HepG2 (cell line): Measurements from ENCODE around the gene IL6ST. TPM values are rescaled to one million over a fixed set of nuclear protein-coding genes. Genes with fewer than 3 reads are reported as not detected.
"Not testable (repeated sequence)": the region's sequence is repeated elsewhere in the genome, so short reads cannot be mapped to it uniquely, and the experiment has no call there.

Experiments used
- ATAC-seq: fragments of 200-7000 bp; cut with Tn5 transposase; 3 replicates; pipeline ENCODE4 v1.9.1; 2020; ENCODE audit warnings: mild to moderate bottlenecking, moderate library complexity
- BruUV-seq: library from RNA; stranded (reverse); fragments of 400-500 nt; replicated peaks from 2 replicates; lab custom pipeline; 2021; lab: Mats Ljungman, UMichigan
- CTCF ChIA-PET: fragments of 300-600 bp; formaldehyde crosslinking; extraction: SDS; loops from one replicate; lab custom pipeline; 2021; ENCODE audit warnings: low total read pairs, inconsistent platforms, low intra/inter-chr PET ratio; lab: Yijun Ruan, JAX
- POLR2A ChIA-PET: fragments of 350-600 bp; sonication (Branson Sonifier 250); formaldehyde crosslinking; loops from one replicate; lab custom pipeline; 2020; ENCODE audit warnings: antibody characterized with exemption, inconsistent platforms; lab: Yijun Ruan, JAX
- DNase-seq: peaks from one replicate; pipeline ENCODE4 v3.0.0-alpha.2; 2015; ENCODE audit warnings: low spot score
- FAIRE-seq: peaks from 3 replicates; lab custom pipeline; 2011; peaks lifted over from hg19 to GRCh38; lab: Jason Lieb, UNC
- H2AFZ ChIP-seq: one replicate; pipeline ENCODE4 v1.6.1; 2011; ENCODE audit warnings: low read length, inconsistent platforms
- H3K27ac ChIP-seq: fragments of 300-600 bp; 3 replicates; pipeline ENCODE4 v1.8.0; 2011; ENCODE audit warnings: mixed run types, mild to moderate bottlenecking, mixed read lengths, low read length, inconsistent platforms; ENCODE audit not compliant: insufficient read depth; ENCODE audit errors: extremely low read length
- H3K27me3 ChIP-seq, 2 experiments: fragments of 200-600 bp in 1 of 2; 2 replicates in 1 of 2; 3 replicates in 1 of 2; pipeline versions ENCODE4 v1.6.0 to v1.8.0; 2011; ENCODE audit warnings: low read length in 2 of 2, mild to moderate bottlenecking in 2 of 2, moderate library complexity in 2 of 2, inconsistent platforms in 1 of 2; ENCODE audit not compliant: insufficient read depth in 2 of 2, control insufficient read depth in 1 of 2
- H3K36me3 ChIP-seq, 2 experiments: fragments of 200-600 bp in 1 of 2; replicated peaks in 1 of 2; 2 replicates in 1 of 2; 3 replicates in 1 of 2; pipeline versions ENCODE4 v1.5.1 to v1.8.0; 2011; ENCODE audit warnings: low read length in 2 of 2, inconsistent platforms in 1 of 2; ENCODE audit not compliant: insufficient read depth in 2 of 2, control insufficient read depth in 1 of 2
- H3K4me1 ChIP-seq: 2 replicates; pipeline ENCODE4 v1.5.1; 2012; ENCODE audit warnings: low read length, inconsistent platforms; ENCODE audit not compliant: insufficient read depth
- H3K4me2 ChIP-seq: 2 replicates; pipeline ENCODE4 v1.6.0; 2011; ENCODE audit warnings: low read depth, low read length, inconsistent platforms
- H3K4me3 ChIP-seq, 3 experiments: fragments of 200-600 bp in 1 of 3; sonication (generic), shearing (Covaris generic) in 1 of 3; replicated peaks in 1 of 3; 2 replicates each; pipeline ENCODE4 v1.5.1; 2011 to 2016; ENCODE audit warnings: low read length in 3 of 3, inconsistent platforms in 2 of 3, low read depth in 2 of 3, mild to moderate bottlenecking in 2 of 3, control low read depth in 1 of 3, mixed read lengths in 1 of 3; ENCODE audit not compliant: insufficient read depth in 1 of 3
- H3K79me2 ChIP-seq: one replicate; pipeline ENCODE4 v1.6.1; 2011; ENCODE audit warnings: low read length, inconsistent platforms; ENCODE audit not compliant: insufficient read depth
- H3K9ac ChIP-seq: 2 replicates; pipeline ENCODE4 v1.6.0; 2011; ENCODE audit warnings: mild to moderate bottlenecking, low read depth, low read length, inconsistent platforms; ENCODE audit not compliant: insufficient read depth
- H3K9me3 ChIP-seq: 2 replicates; pipeline ENCODE4 v1.5.1; 2012; ENCODE audit warnings: mild to moderate bottlenecking, low read length
- H4K20me1 ChIP-seq: 2 replicates; pipeline ENCODE4 v1.6.0; 2011; ENCODE audit warnings: inconsistent platforms, mild to moderate bottlenecking, low read length, moderate library complexity; ENCODE audit not compliant: insufficient read depth
- BCL6 ChIP-seq: IDR thresholded peaks from 2 replicates; pipeline ENCODE4 v1.6.1; 2016; ENCODE audit warnings: missing genetic modification reagents, missing compliant biosample characterization
- FOXA3 ChIP-seq: IDR thresholded peaks from 2 replicates; pipeline ENCODE4 v1.6.1; 2016; ENCODE audit warnings: missing genetic modification reagents, missing compliant biosample characterization
- RNF219 ChIP-seq: sonication (generic); formaldehyde crosslinking; IDR thresholded peaks from 2 replicates; pipeline ENCODE4 v1.5.0; 2020; ENCODE audit warnings: mild to moderate bottlenecking, missing genetic modification reagents
- TMF1 ChIP-seq: sonication (generic); formaldehyde crosslinking; IDR thresholded peaks from 2 replicates; pipeline ENCODE4 v1.8.1; 2022; ENCODE audit warnings: low read depth, missing genetic modification reagents
- ZBTB4 ChIP-seq: sonication (generic); formaldehyde crosslinking; IDR thresholded peaks from 2 replicates; pipeline ENCODE4 v1.4.0; 2020; ENCODE audit warnings: missing genetic modification reagents, mild to moderate bottlenecking, borderline replicate concordance
- ZNF280D ChIP-seq: sonication (generic); formaldehyde crosslinking; IDR thresholded peaks from 2 replicates; pipeline ENCODE4 v1.5.1; 2020; ENCODE audit warnings: mild to moderate bottlenecking, missing genetic modification reagents
- ZNF768 ChIP-seq: sonication (generic); formaldehyde crosslinking; IDR thresholded peaks from 2 replicates; pipeline ENCODE4 v1.4.0; 2020; ENCODE audit warnings: missing genetic modification reagents
- WGBS: methylation state at CpG from one replicate; pipeline ENCODE4 v1.1.6; 2017; ENCODE audit warnings: low lambda C conversion rate; 5-methylcytosine and 5-hydroxymethylcytosine counted together
- in situ Hi-C: cut with HindIII; loops from 2 replicates; pipeline ENCODE4 v1.10.0; 2017; ENCODE audit warnings: low pct_unique_long_range_greater_than_20kb; ENCODE audit not compliant: extremely low pct_ligation_motif_present
- intact Hi-C: fragments of 100-400 bp; cut with micrococcal nuclease; formaldehyde crosslinking; loops from one replicate; pipeline ENCODE4 v1.10.0; 2022; ENCODE audit not compliant: unreplicated experiment
- polyA plus RNA-seq, 8 experiments: library from polyadenylated mRNA; depleted of rRNA in 3 of 8; stranded (reverse) in 7 of 8; unstranded in 1 of 8; fragments of >200 nt; fragmentation: Illumina TruSeq in 4 of 8; extraction: Trizol in 4 of 8; gene quantifications; 2 replicates each; pipeline versions ENCODE4 v1.2.1 to v1.2.3, GENCODE V29; 2011 to 2016; ENCODE audit warnings: low read depth in 4 of 8, missing spikeins in 1 of 8, mixed read lengths in 1 of 8; ENCODE audit not compliant: insufficient read depth in 1 of 8
- total RNA-seq, 5 experiments: library from RNA; depleted of rRNA; stranded (reverse); fragments of >200 nt; fragmentation: Illumina TruSeq; extraction: Trizol; gene quantifications; 2 replicates each; pipeline ENCODE4 v1.2.3, GENCODE V29; 2016; ENCODE audit warnings: low read depth in 1 of 5

Gene IL6ST
- total and polyA plus RNA-seq, 2 of the 13 experiments (the other 11 are each of a cell fraction or from before 2014, with no cell fraction given): 66.6 to 166 TPM

- 90% methylated on average over 4 of the region's 4 CpGs for WGBS
- H2AFZ ChIP-seq, DNase-seq, H3K9ac ChIP-seq, ATAC-seq, FAIRE-seq, H3K9me3 ChIP-seq, CTCF ChIA-PET, H3K27me3 ChIP-seq, H3K27ac ChIP-seq, BruUV-seq: not testable (repeated sequence)
- POLR2A ChIA-PET: interaction anchor here (0.9 kb wide), 1 partner anchor 215 kb away, joined by 3 read pairs; no protein-coding TSS in a partner anchor
- intact Hi-C loops: loop anchor here (5.0 kb wide), 2 partner anchors 36 to 106 kb away; no protein-coding TSS in a partner anchor
- in situ Hi-C loops: loop anchor here (5.0 to 25.0 kb wide), 2 partner anchors 211 to 871 kb away; no protein-coding TSS in a partner anchor
- H3K36me3 ChIP-seq: peaks cover 2 to 12% of the 10 kb centered on the region in 2 experiments
- 0 out of 2 replicates have a peak, but pooled peaks have one; percentile 30 for TF ChIP-seq ZNF280D
- peaks cover 61% of the 10 kb centered on the region for H3K4me1 ChIP-seq
- H4K20me1 ChIP-seq: peaks cover 63% of the 10 kb centered on the region
- peak overlapping the region; percentile 79 for H3K4me2 ChIP-seq
- H3K79me2 ChIP-seq: peaks cover 91% of the 10 kb centered on the region
- H3K4me3 ChIP-seq: peak overlapping the region in 1 of 3 experiments; percentile 34; a peak in 1 of 6 replicates
Measured at GRCh38 chr5:55990895-55991294, 3.9 kb downstream of the IL6ST start.

GRCh38 chr5:55989860-55990259 lies 4.9 kb downstream of the IL6ST start:
- intact Hi-C loops: loop anchor here (5.0 kb wide), 2 partner anchors 37 to 107 kb away; no protein-coding TSS in a partner anchor
- DNase-seq: peak; percentile 35
- FAIRE-seq: no peak
- Histone ChIP-seq H3K9me3 (no peaks in the 10 kb centered on the region), H3K4me1 (peaks cover 71% of the 10 kb centered on the region), H3K4me3 (peak overlapping the region in 2 of 3 experiments; percentile 24 to 42; a peak in 2 of 6 replicates), H2AFZ (no peak overlapping the region), H3K27me3 (peaks cover 0 to 4% of the 10 kb centered on the region in 2 experiments; a peak in 2 of 5 replicates), H3K27ac (peak overlapping the region; percentile 35), H4K20me1 (peaks cover 66% of the 10 kb centered on the region), H3K79me2 (peaks cover 97% of the 10 kb centered on the region), H3K36me3 (peaks cover 4 to 15% of the 10 kb centered on the region in 2 experiments), H3K4me2 (peak overlapping the region; percentile 79), H3K9ac (no peak overlapping the region)
- ChIA-PET POLR2A (interaction anchor here (0.7 to 2.0 kb wide), 5 partner anchors 12 to 213 kb away, joined by 3 to 7 read pairs (median 4); no protein-coding TSS in a partner anchor), CTCF (no interaction called here)
- 20% methylated on average over 1 of the region's 1 CpG for whole genome bisulfite sequencing
- in situ Hi-C loops: loop anchor here (5.0 to 25.0 kb wide), 2 partner anchors 212 to 872 kb away; no protein-coding TSS in a partner anchor
- peak; percentile 40 for ATAC-seq
- no TSS peak for BruUV-seq
- 0 out of 2 replicates have a peak, but pooled peaks have one; percentile 31 for TF ChIP-seq FOXA3 (CRISPR knock-in tag)
- TF ChIP-seq ZNF768: no peak
- TF ChIP-seq TMF1 (CRISPR knock-in tag): no peak
- no peak for TF ChIP-seq RNF219 (CRISPR knock-in tag)
- peak; percentile 42; the same call in 1 of the 2 replicates for TF ChIP-seq BCL6 (CRISPR knock-in tag)
- TF ChIP-seq ZBTB4 (CRISPR knock-in tag): no peak
